ENCODE data around the gene SH2D1B. TPM values are rescaled to one million over a fixed set of nuclear protein-coding genes. Genes with fewer than 3 reads are reported as not detected.

The SH2D1B gene
- total and polyA plus RNA-seq, 2 experiments from 2014 or later = not detected

- Histone ChIP-seq H3K36me3 (ENCODE audit: insufficient read depth) (no peaks in the 10 kb centered on the region), H3K27me3 (ENCODE audit: insufficient read depth) (no peaks in the 10 kb centered on the region), H3F3A (replicated peaks; ENCODE audit: low read depth) (no peaks in the 10 kb centered on the region), H4K20me1 (replicated peaks; ENCODE audit: insufficient read depth) (no peaks in the 10 kb centered on the region), H3K4me1 (ENCODE audit: insufficient read depth) (peaks cover 4% of the 10 kb centered on the region; the same call in 1 of the 2 replicates), H3K9me2 (ENCODE audit: insufficient read depth) (no peaks in the 10 kb centered on the region), H2AFZ (no peak overlapping the region), H3K79me2 (replicated peaks; ENCODE audit: insufficient read depth) (no peaks in the 10 kb centered on the region), H3K4me3 (no peak overlapping the region), H3K4me2 (no peak overlapping the region), H3K27ac (ENCODE audit: low read depth) (no peak overlapping the region)
- Mint-ChIP-seq H3K9me3 (no peaks in the 10 kb centered on the region), H3K27ac (no peak overlapping the region), H3K36me3 (ENCODE audit: low read depth) (peaks cover 26% of the 10 kb centered on the region), H3K27me3 (ENCODE audit: insufficient read depth, low read depth, poor library complexity) (peaks cover 29% of the 10 kb centered on the region), H3K4me1 (peaks cover 35% of the 10 kb centered on the region), H3K4me3 (no peak overlapping the region)
- no peak for TF ChIP-seq STAT1 (IDR thresholded peaks at IDR 0.05; ENCODE audit: unreplicated experiment)
- no peak for TF ChIP-seq ZNF331 (CRISPR knock-in tag; IDR thresholded peaks at IDR 0.05; ENCODE audit: low read depth)
- no peak for TF ChIP-seq ZNF462 (CRISPR knock-in tag; IDR thresholded peaks at IDR 0.05)
- TF ChIP-seq NANOG (IDR thresholded peaks at IDR 0.05; ENCODE audit: borderline replicate concordance) = no peak
- no peak for TF ChIP-seq CREB1 (CRISPR knock-in tag; IDR thresholded peaks at IDR 0.05; ENCODE audit: low read depth)
- TF ChIP-seq ZNF114 (CRISPR knock-in tag; IDR thresholded peaks at IDR 0.05) = no peak
- TF ChIP-seq CTCF (conservative IDR thresholded peaks at IDR 0.05; ENCODE audit: low read depth in 2 of 2) = no peak
- no peak for TF ChIP-seq REST (IDR thresholded peaks at IDR 0.05; ENCODE audit: unreplicated experiment)
- TF ChIP-seq POLR2AphosphoS5 (IDR thresholded peaks at IDR 0.05; ENCODE audit: low read depth) = no peak
- no peak for TF ChIP-seq EZH2 (IDR thresholded peaks at IDR 0.05; ENCODE audit: low read depth, unreplicated experiment)
- no peak for TF ChIP-seq ETS1 (IDR thresholded peaks at IDR 0.05)
- no peak for TF ChIP-seq JUNB (IDR thresholded peaks at IDR 0.05; ENCODE audit: unreplicated experiment)
- no peak for TF ChIP-seq EZH2phosphoT487 (IDR thresholded peaks at IDR 0.05; ENCODE audit: unreplicated experiment)
- DNase-seq (ENCODE audit: low spot score) (no peak), ATAC-seq (no peak)
Observed at GRCh38 chr1:162386292-162387225, 25.4 kb downstream of the SH2D1B start.
